GM23338 (cell line): ENCODE data around the gene KIAA1755. TPM values are rescaled to one million over a fixed set of nuclear protein-coding genes. Genes with fewer than 3 reads are reported as not detected.

Experiments used
- ATAC-seq: fragments of 200-7000 bp; cut with Tn5 transposase; 3 replicates; pipeline ENCODE4 v1.9.1; 2020
- DNase-seq: peaks from one replicate; pipeline ENCODE4 v3.0.0-alpha.2; 2015; ENCODE audit warnings: low spot score
- H2AFZ ChIP-seq: fragments of 200-600 bp; sonication (generic); 2 replicates; pipeline ENCODE4 v1.8.0; 2016; ENCODE audit warnings: antibody characterized with exemption, mild to moderate bottlenecking, moderate library complexity
- H3F3A ChIP-seq: fragments of 200-600 bp; sonication (generic); replicated peaks from 2 replicates; pipeline ENCODE4 v1.8.0; 2017; ENCODE audit warnings: antibody characterized with exemption, mixed run types, low read depth
- H3K27ac ChIP-seq: fragments of 200-600 bp; sonication (generic); 2 replicates; pipeline ENCODE4 v1.6.1; 2016; ENCODE audit warnings: low read depth
- H3K27me3 ChIP-seq: fragments of 200-600 bp; sonication (generic); 2 replicates; pipeline ENCODE4 v1.8.0; 2016; ENCODE audit warnings: mild to moderate bottlenecking, mixed run types, moderate library complexity; ENCODE audit not compliant: insufficient read depth
- H3K36me3 ChIP-seq: fragments of 200-600 bp; sonication (generic); 2 replicates; pipeline ENCODE4 v1.8.0; 2016; ENCODE audit warnings: mild to moderate bottlenecking; ENCODE audit not compliant: insufficient read depth
- H3K4me1 ChIP-seq: fragments of 200-600 bp; sonication (generic); 2 replicates; pipeline ENCODE4 v1.8.0; 2016; ENCODE audit warnings: mild to moderate bottlenecking, moderate library complexity; ENCODE audit not compliant: insufficient read depth
- H3K4me2 ChIP-seq: fragments of 200-600 bp; sonication (generic); 2 replicates; pipeline ENCODE4 v1.7.1; 2017; ENCODE audit warnings: mixed run types
- H3K4me3 ChIP-seq: fragments of 200-600 bp; sonication (generic); 2 replicates; pipeline ENCODE4 v1.6.1; 2016; ENCODE audit warnings: mixed run types
- H3K79me2 ChIP-seq: fragments of 200-600 bp; sonication (generic); replicated peaks from 2 replicates; pipeline ENCODE4 v1.8.0; 2017; ENCODE audit warnings: mild to moderate bottlenecking; ENCODE audit not compliant: insufficient read depth
- H3K9me2 ChIP-seq: fragments of 200-600 bp; sonication (generic); 2 replicates; pipeline ENCODE4 v1.8.0; 2017; ENCODE audit not compliant: insufficient read depth
- H4K20me1 ChIP-seq: fragments of 200-600 bp; sonication (generic); replicated peaks from 2 replicates; pipeline ENCODE4 v1.8.0; 2017; ENCODE audit warnings: mild to moderate bottlenecking; ENCODE audit not compliant: insufficient read depth
- H3K27ac Mint-ChIP-seq: 2 replicates; pipeline ENCODE4 v1.8.0; 2020; ENCODE audit warnings: inconsistent platforms, mild to moderate bottlenecking, moderate library complexity, mixed read lengths
- H3K27me3 Mint-ChIP-seq: 3 replicates; pipeline ENCODE4 v1.8.0; 2022; ENCODE audit warnings: low read depth, mild to moderate bottlenecking, moderate library complexity, mixed read lengths, inconsistent platforms; ENCODE audit not compliant: insufficient read depth, poor library complexity
- H3K36me3 Mint-ChIP-seq: 3 replicates; pipeline ENCODE4 v1.8.0; 2021; ENCODE audit warnings: low read depth, mild to moderate bottlenecking, inconsistent platforms, moderate library complexity, mixed read lengths
- H3K4me1 Mint-ChIP-seq: 3 replicates; pipeline ENCODE4 v1.8.0; 2020; ENCODE audit warnings: mild to moderate bottlenecking, inconsistent platforms, mixed read lengths
- H3K4me3 Mint-ChIP-seq: 3 replicates; pipeline ENCODE4 v1.8.0; 2021; ENCODE audit warnings: moderate library complexity, mild to moderate bottlenecking, inconsistent platforms, mixed read lengths
- H3K9me3 Mint-ChIP-seq: 3 replicates; pipeline ENCODE4 v1.8.0; 2020; ENCODE audit warnings: moderate library complexity, mild to moderate bottlenecking, inconsistent platforms, mixed read lengths
- CREB1 ChIP-seq: fragments of 250-450 bp; sonication (Bioruptor Pico); IDR thresholded peaks from 2 replicates; pipeline ENCODE4 v1.5.0; 2020; ENCODE audit warnings: low read depth, mild to moderate bottlenecking, moderate library complexity
- EZH2 ChIP-seq: fragments of 200-600 bp; sonication (generic); IDR thresholded peaks from one replicate; pipeline ENCODE4 v1.8.0; 2017; ENCODE audit warnings: antibody characterized with exemption, mild to moderate bottlenecking, low read depth; ENCODE audit not compliant: unreplicated experiment
- EZH2phosphoT487 ChIP-seq: fragments of 200-600 bp; sonication (generic); IDR thresholded peaks from one replicate; pipeline ENCODE4 v1.8.1; 2018; ENCODE audit warnings: antibody characterized with exemption; ENCODE audit not compliant: unreplicated experiment
- JUNB ChIP-seq: IDR thresholded peaks from one replicate; pipeline ENCODE4 v1.6.1; 2016; ENCODE audit warnings: antibody characterized with exemption; ENCODE audit not compliant: unreplicated experiment
- NANOG ChIP-seq: IDR thresholded peaks from 2 replicates; pipeline ENCODE4 v1.6.1; 2016; ENCODE audit warnings: antibody characterized with exemption, borderline replicate concordance
- POLR2AphosphoS5 ChIP-seq: IDR thresholded peaks from 2 replicates; pipeline ENCODE4 v1.6.1; 2016; ENCODE audit warnings: antibody characterized with exemption, low read depth
- STAT1 ChIP-seq: IDR thresholded peaks from one replicate; pipeline ENCODE4 v1.6.1; 2016; ENCODE audit warnings: antibody characterized with exemption; ENCODE audit not compliant: unreplicated experiment
- ZNF114 ChIP-seq: fragments of 250-450 bp; sonication (Bioruptor Pico); IDR thresholded peaks from 2 replicates; pipeline ENCODE4 v1.5.0; 2020; ENCODE audit warnings: mild to moderate bottlenecking, moderate library complexity
- ZNF331 ChIP-seq: fragments of 250-450 bp; sonication (Bioruptor Pico); IDR thresholded peaks from 2 replicates; pipeline ENCODE4 v1.5.0; 2020; ENCODE audit warnings: low read depth, mild to moderate bottlenecking, moderate library complexity
- polyA plus RNA-seq: library from polyadenylated mRNA; unstranded; fragments of >200 nt; fragmentation: Nextera tagmentation; extraction: Ambion mirVana; gene quantifications from 2 replicates; pipeline ENCODE4 v1.2.1, GENCODE V29; 2016
- total RNA-seq: library from RNA; depleted of rRNA; stranded (reverse); fragments of >200 nt; shearing (Covaris generic); gene quantifications from 2 replicates; pipeline ENCODE4 v1.2.3, GENCODE V29; 2014
- TF ChIP-seq, protein P1 (sequence below): fragments of 250-450 bp; sonication (Bioruptor Pico); IDR thresholded peaks from 2 replicates; pipeline ENCODE4 v1.5.0; 2020; ENCODE audit warnings: mild to moderate bottlenecking, moderate library complexity
- TF ChIP-seq, protein P2 (sequence below): IDR thresholded peaks from one replicate; pipeline ENCODE4 v1.6.1; 2018; ENCODE audit warnings: antibody characterized with exemption; ENCODE audit not compliant: unreplicated experiment
- TF ChIP-seq, protein P3 (sequence below): IDR thresholded peaks from 2 replicates; pipeline ENCODE4 v1.6.1; 2016; ENCODE audit warnings: antibody characterized with exemption
- TF ChIP-seq, protein P4 (sequence below), 2 experiments: fragments of 200-600 bp in 1 of 2; sonication (generic) in 1 of 2; conservative IDR thresholded peaks; 2 replicates each; pipeline versions ENCODE4 v1.5.1 to v1.6.1; 2016 to 2017; ENCODE audit warnings: antibody characterized with exemption in 2 of 2, low read depth in 2 of 2, mild to moderate bottlenecking in 2 of 2, moderate library complexity in 1 of 2

The KIAA1755 gene
- total and polyA plus RNA-seq, 2 experiments from 2014 or later, result 0.28 TPM; not detected in 1

DNA sequence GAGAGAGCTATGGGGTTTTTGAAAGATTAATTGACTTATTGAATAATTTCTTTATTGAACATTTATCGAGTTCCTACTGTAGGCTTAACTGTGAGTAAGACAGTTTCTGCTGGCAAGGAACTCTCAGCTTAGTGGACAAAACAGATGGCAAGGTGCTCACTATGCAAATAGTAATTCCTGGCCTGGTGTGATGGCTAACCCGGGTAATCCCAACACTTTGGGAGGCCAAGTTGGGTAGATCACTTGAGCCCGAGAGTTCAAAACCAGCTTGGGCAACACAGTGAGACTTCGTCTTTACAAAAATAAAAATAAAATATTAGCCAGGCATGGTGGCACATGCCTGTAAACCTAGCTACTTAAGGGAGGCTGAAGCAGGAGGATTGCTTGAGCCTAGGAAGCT lies 82.0 kb downstream of the KIAA1755 start:
- H3K4me3 Mint-ChIP-seq, result no peak overlapping the region
- no peaks in the 10 kb centered on the region for H3K27me3 Mint-ChIP-seq
- DNase-seq, result no peak
- no peaks in the 10 kb centered on the region for H3K79me2 ChIP-seq
- TF ChIP-seq STAT1 (no peak), ZNF114 (no peak), CREB1 (CRISPR knock-in tag) (no peak), EZH2phosphoT487 (no peak), EZH2 (no peak), NANOG (no peak), POLR2AphosphoS5 (no peak), ZNF331 (CRISPR knock-in tag) (no peak), JUNB (no peak)
- TF ChIP-seq, protein P1, sequence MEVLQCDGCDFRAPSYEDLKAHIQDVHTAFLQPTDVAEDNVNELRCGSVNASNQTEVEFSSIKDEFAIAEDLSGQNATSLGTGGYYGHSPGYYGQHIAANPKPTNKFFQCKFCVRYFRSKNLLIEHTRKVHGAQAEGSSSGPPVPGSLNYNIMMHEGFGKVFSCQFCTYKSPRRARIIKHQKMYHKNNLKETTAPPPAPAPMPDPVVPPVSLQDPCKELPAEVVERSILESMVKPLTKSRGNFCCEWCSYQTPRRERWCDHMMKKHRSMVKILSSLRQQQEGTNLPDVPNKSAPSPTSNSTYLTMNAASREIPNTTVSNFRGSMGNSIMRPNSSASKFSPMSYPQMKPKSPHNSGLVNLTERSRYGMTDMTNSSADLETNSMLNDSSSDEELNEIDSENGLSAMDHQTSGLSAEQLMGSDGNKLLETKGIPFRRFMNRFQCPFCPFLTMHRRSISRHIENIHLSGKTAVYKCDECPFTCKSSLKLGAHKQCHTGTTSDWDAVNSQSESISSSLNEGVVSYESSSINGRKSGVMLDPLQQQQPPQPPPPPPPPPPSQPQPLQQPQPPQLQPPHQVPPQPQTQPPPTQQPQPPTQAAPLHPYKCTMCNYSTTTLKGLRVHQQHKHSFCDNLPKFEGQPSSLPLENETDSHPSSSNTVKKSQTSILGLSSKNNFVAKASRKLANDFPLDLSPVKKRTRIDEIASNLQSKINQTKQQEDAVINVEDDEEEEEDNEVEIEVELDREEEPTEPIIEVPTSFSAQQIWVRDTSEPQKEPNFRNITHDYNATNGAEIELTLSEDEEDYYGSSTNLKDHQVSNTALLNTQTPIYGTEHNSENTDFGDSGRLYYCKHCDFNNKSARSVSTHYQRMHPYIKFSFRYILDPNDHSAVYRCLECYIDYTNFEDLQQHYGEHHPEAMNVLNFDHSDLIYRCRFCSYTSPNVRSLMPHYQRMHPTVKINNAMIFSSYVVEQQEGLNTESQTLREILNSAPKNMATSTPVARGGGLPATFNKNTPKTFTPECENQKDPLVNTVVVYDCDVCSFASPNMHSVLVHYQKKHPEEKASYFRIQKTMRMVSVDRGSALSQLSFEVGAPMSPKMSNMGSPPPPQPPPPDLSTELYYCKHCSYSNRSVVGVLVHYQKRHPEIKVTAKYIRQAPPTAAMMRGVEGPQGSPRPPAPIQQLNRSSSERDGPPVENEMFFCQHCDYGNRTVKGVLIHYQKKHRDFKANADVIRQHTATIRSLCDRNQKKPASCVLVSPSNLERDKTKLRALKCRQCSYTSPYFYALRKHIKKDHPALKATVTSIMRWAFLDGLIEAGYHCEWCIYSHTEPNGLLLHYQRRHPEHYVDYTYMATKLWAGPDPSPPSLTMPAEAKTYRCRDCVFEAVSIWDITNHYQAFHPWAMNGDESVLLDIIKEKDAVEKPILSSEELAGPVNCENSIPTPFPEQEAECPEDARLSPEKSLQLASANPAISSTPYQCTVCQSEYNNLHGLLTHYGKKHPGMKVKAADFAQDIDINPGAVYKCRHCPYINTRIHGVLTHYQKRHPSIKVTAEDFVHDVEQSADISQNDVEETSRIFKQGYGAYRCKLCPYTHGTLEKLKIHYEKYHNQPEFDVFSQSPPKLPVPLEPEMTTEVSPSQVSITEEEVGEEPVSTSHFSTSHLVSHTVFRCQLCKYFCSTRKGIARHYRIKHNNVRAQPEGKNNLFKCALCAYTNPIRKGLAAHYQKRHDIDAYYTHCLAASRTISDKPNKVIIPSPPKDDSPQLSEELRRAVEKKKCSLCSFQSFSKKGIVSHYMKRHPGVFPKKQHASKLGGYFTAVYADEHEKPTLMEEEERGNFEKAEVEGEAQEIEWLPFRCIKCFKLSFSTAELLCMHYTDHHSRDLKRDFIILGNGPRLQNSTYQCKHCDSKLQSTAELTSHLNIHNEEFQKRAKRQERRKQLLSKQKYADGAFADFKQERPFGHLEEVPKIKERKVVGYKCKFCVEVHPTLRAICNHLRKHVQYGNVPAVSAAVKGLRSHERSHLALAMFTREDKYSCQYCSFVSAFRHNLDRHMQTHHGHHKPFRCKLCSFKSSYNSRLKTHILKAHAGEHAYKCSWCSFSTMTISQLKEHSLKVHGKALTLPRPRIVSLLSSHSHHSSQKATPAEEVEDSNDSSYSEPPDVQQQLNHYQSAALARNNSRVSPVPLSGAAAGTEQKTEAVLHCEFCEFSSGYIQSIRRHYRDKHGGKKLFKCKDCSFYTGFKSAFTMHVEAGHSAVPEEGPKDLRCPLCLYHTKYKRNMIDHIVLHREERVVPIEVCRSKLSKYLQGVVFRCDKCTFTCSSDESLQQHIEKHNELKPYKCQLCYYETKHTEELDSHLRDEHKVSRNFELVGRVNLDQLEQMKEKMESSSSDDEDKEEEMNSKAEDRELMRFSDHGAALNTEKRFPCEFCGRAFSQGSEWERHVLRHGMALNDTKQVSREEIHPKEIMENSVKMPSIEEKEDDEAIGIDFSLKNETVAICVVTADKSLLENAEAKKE (CRISPR knock-in tag), result no peak
- TF ChIP-seq, protein P2, sequence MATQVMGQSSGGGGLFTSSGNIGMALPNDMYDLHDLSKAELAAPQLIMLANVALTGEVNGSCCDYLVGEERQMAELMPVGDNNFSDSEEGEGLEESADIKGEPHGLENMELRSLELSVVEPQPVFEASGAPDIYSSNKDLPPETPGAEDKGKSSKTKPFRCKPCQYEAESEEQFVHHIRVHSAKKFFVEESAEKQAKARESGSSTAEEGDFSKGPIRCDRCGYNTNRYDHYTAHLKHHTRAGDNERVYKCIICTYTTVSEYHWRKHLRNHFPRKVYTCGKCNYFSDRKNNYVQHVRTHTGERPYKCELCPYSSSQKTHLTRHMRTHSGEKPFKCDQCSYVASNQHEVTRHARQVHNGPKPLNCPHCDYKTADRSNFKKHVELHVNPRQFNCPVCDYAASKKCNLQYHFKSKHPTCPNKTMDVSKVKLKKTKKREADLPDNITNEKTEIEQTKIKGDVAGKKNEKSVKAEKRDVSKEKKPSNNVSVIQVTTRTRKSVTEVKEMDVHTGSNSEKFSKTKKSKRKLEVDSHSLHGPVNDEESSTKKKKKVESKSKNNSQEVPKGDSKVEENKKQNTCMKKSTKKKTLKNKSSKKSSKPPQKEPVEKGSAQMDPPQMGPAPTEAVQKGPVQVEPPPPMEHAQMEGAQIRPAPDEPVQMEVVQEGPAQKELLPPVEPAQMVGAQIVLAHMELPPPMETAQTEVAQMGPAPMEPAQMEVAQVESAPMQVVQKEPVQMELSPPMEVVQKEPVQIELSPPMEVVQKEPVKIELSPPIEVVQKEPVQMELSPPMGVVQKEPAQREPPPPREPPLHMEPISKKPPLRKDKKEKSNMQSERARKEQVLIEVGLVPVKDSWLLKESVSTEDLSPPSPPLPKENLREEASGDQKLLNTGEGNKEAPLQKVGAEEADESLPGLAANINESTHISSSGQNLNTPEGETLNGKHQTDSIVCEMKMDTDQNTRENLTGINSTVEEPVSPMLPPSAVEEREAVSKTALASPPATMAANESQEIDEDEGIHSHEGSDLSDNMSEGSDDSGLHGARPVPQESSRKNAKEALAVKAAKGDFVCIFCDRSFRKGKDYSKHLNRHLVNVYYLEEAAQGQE, result no peak
- TF ChIP-seq, protein P3, sequence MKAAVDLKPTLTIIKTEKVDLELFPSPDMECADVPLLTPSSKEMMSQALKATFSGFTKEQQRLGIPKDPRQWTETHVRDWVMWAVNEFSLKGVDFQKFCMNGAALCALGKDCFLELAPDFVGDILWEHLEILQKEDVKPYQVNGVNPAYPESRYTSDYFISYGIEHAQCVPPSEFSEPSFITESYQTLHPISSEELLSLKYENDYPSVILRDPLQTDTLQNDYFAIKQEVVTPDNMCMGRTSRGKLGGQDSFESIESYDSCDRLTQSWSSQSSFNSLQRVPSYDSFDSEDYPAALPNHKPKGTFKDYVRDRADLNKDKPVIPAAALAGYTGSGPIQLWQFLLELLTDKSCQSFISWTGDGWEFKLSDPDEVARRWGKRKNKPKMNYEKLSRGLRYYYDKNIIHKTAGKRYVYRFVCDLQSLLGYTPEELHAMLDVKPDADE, result no peak
- TF ChIP-seq, protein P4, sequence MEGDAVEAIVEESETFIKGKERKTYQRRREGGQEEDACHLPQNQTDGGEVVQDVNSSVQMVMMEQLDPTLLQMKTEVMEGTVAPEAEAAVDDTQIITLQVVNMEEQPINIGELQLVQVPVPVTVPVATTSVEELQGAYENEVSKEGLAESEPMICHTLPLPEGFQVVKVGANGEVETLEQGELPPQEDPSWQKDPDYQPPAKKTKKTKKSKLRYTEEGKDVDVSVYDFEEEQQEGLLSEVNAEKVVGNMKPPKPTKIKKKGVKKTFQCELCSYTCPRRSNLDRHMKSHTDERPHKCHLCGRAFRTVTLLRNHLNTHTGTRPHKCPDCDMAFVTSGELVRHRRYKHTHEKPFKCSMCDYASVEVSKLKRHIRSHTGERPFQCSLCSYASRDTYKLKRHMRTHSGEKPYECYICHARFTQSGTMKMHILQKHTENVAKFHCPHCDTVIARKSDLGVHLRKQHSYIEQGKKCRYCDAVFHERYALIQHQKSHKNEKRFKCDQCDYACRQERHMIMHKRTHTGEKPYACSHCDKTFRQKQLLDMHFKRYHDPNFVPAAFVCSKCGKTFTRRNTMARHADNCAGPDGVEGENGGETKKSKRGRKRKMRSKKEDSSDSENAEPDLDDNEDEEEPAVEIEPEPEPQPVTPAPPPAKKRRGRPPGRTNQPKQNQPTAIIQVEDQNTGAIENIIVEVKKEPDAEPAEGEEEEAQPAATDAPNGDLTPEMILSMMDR (conservative IDR thresholded peaks at IDR 0.05; ENCODE audit: low read depth in 2 of 2), result no peak
- no peaks in the 10 kb centered on the region for H3K9me3 Mint-ChIP-seq
- H3K36me3 ChIP-seq, result no peaks in the 10 kb centered on the region
- peaks cover 8% of the 10 kb centered on the region for H3K4me1 ChIP-seq
- H3K27ac Mint-ChIP-seq, result no peak overlapping the region
- ATAC-seq, result no peak
- H4K20me1 ChIP-seq, result no peaks in the 10 kb centered on the region
- H3F3A ChIP-seq, result no peaks in the 10 kb centered on the region
- peaks cover 4% of the 10 kb centered on the region; the same call in 2 of the 3 replicates for H3K4me1 Mint-ChIP-seq
- H3K9me2 ChIP-seq, result no peaks in the 10 kb centered on the region
- no peaks in the 10 kb centered on the region for H3K36me3 Mint-ChIP-seq
- no peak overlapping the region for H3K4me2 ChIP-seq
- H2AFZ ChIP-seq, result no peak overlapping the region
- no peak overlapping the region for H3K27ac ChIP-seq
- H3K4me3 ChIP-seq, result no peak overlapping the region
- no peaks in the 10 kb centered on the region for H3K27me3 ChIP-seq
